Endodermal cell (in vitro differentiated cells): ENCODE data around the gene ITPA. TPM values are rescaled to one million over a fixed set of nuclear protein-coding genes. Genes with fewer than 3 reads are reported as not detected.

Experiments used
- DNase-seq: peaks from one replicate; pipeline ENCODE4 v3.0.0-alpha.2; 2017
- H3K27ac ChIP-seq: 2 replicates; pipeline ENCODE4 v1.5.1; 2013; ENCODE audit warnings: mild to moderate bottlenecking, low read depth, low read length, moderate library complexity
- H3K27me3 ChIP-seq: 2 replicates; pipeline ENCODE4 v1.6.1; 2013; ENCODE audit warnings: mild to moderate bottlenecking, low read length, moderate library complexity; ENCODE audit not compliant: insufficient read depth, control insufficient read depth, poor library complexity, severe bottlenecking
- H3K36me3 ChIP-seq: 2 replicates; pipeline ENCODE4 v1.7.0; 2013; ENCODE audit warnings: mild to moderate bottlenecking, low read length, moderate library complexity; ENCODE audit not compliant: control insufficient read depth, insufficient read depth
- H3K4me1 ChIP-seq: one replicate; pipeline ENCODE4 v1.7.0; 2013; ENCODE audit warnings: low read length; ENCODE audit not compliant: control insufficient read depth, insufficient read depth
- H3K4me3 ChIP-seq: 2 replicates; pipeline ENCODE4 v1.5.1; 2013; ENCODE audit warnings: mild to moderate bottlenecking, low read length, moderate library complexity
- H3K9ac ChIP-seq: 2 replicates; pipeline ENCODE4 v1.6.1; 2013; ENCODE audit warnings: mild to moderate bottlenecking, low read length, moderate library complexity; ENCODE audit not compliant: poor library complexity, severe bottlenecking; ENCODE audit errors: extremely low read depth
- H3K9me3 ChIP-seq: 2 replicates; pipeline ENCODE4 v1.6.1; 2013; ENCODE audit warnings: mild to moderate bottlenecking, low read length, moderate library complexity; ENCODE audit not compliant: control insufficient read depth
- H3K27ac Mint-ChIP-seq: 2 replicates; pipeline ENCODE4 v1.8.0; 2020; ENCODE audit warnings: mixed read lengths
- H3K27me3 Mint-ChIP-seq: 2 replicates; pipeline ENCODE4 v1.8.0; 2021; ENCODE audit warnings: mild to moderate bottlenecking, mixed read lengths; ENCODE audit not compliant: insufficient read depth
- H3K36me3 Mint-ChIP-seq: 2 replicates; pipeline ENCODE4 v1.8.0; 2020; ENCODE audit warnings: low read depth, mixed read lengths
- H3K4me1 Mint-ChIP-seq: 2 replicates; pipeline ENCODE4 v1.8.0; 2020; ENCODE audit warnings: mixed read lengths
- H3K4me3 Mint-ChIP-seq: 2 replicates; pipeline ENCODE4 v1.8.0; 2020; ENCODE audit warnings: mild to moderate bottlenecking, moderate library complexity, mixed read lengths
- H3K9me3 Mint-ChIP-seq: 2 replicates; pipeline ENCODE4 v1.8.0; 2020; ENCODE audit warnings: mild to moderate bottlenecking, mixed read lengths
- CTCF ChIP-seq: fragments of 200-600 bp; sonication (generic); conservative IDR thresholded peaks from 2 replicates; pipeline ENCODE4 v1.5.0; 2021; ENCODE audit warnings: antibody characterized with exemption, mild to moderate bottlenecking
- WGBS, 2 experiments: methylation state at CpG; one replicate each; pipeline versions ENCODE4 v1.1.5 to v1.1.7; 2013; ENCODE audit warnings: missing lambda C conversion rate in 2 of 2, mixed read lengths in 1 of 2; ENCODE audit not compliant: insufficient coverage in 1 of 2, insufficient read length in 1 of 2; 5-methylcytosine and 5-hydroxymethylcytosine counted together
- total RNA-seq, 2 donors: library from RNA; stranded (reverse); fragmentation: NEBNext Ultra II Directional in 1 of 2; extraction: Animal tissue kit (Norgen Biotek cat#: 25700) in 1 of 2; gene quantifications; 2 replicates in 1 of 2; 3 replicates in 1 of 2; pipeline ENCODE4 v1.2.1, GENCODE V29; 2021

The ITPA gene
- total RNA-seq, 2 donors from 2014 or later: 50.8 to 53.6 TPM

- Mint-ChIP-seq H3K4me3 (peak overlapping the region; percentile 88), H3K4me1 (peaks cover 34% of the 10 kb centered on the region), H3K27ac (peak overlapping the region; percentile 98), H3K9me3 (no peaks in the 10 kb centered on the region), H3K27me3 (no peaks in the 10 kb centered on the region), H3K36me3 (peaks cover 4% of the 10 kb centered on the region)
- H3K27ac ChIP-seq: peak overlapping the region; percentile 75
- no peak for TF ChIP-seq CTCF
- H3K27me3 ChIP-seq: no peaks in the 10 kb centered on the region
- H3K9me3 ChIP-seq: no peaks in the 10 kb centered on the region
- H3K9ac ChIP-seq: peak overlapping the region; percentile 78
- WGBS, 2 experiments: 7% methylated on average over 5 to 11 of the region's 13 CpGs
- H3K36me3 ChIP-seq: no peaks in the 10 kb centered on the region
- peak overlapping the region; percentile 91 for H3K4me3 ChIP-seq
- peaks cover 10% of the 10 kb centered on the region for H3K4me1 ChIP-seq
- DNase-seq: no peak
Observed at GRCh38 chr20:3174442-3175261, 34.6 kb upstream of the ITPA start.

GRCh38 chr20:3175270-3175669, 34.0 kb upstream of the ITPA start:
- no peak overlapping the region for H3K27ac ChIP-seq
- WGBS, 2 experiments: 48 to 60% methylated on average over 1 of the region's 1 CpG

More at GRCh38 chr20:3175270-3175669, 34.0 kb upstream of the ITPA start:
- no peaks in the 10 kb centered on the region for H3K9me3 ChIP-seq
- Mint-ChIP-seq H3K9me3 (no peaks in the 10 kb centered on the region), H3K4me1 (peaks cover 32% of the 10 kb centered on the region), H3K27me3 (no peaks in the 10 kb centered on the region), H3K36me3 (peaks cover 2% of the 10 kb centered on the region), H3K4me3 (peak overlapping the region; percentile 88), H3K27ac (peak overlapping the region; percentile 98)
- peak overlapping the region; percentile 91 for H3K4me3 ChIP-seq
- no peaks in the 10 kb centered on the region for H3K27me3 ChIP-seq
- peaks cover 10% of the 10 kb centered on the region for H3K4me1 ChIP-seq
- H3K36me3 ChIP-seq: no peaks in the 10 kb centered on the region
- no peak for DNase-seq
- peak overlapping the region; percentile 78 for H3K9ac ChIP-seq
- no peak for TF ChIP-seq CTCF
